GM11168 (cell line): ENCODE measurements around the gene SPTY2D1.
"Not testable (repeated sequence)": the region's sequence is repeated elsewhere in the genome, so short reads cannot be mapped to it uniquely, and the experiment has no call there.

Experiments
- in situ Hi-C: fragments of 300-500 bp; cut with MboI; formaldehyde crosslinking; loops from one replicate; pipeline ENCODE4 v1.12.0; 2022; ENCODE audit warnings: low sequenced_read_pairs; ENCODE audit not compliant: unreplicated experiment

SPTY2D1 gene

DNA sequence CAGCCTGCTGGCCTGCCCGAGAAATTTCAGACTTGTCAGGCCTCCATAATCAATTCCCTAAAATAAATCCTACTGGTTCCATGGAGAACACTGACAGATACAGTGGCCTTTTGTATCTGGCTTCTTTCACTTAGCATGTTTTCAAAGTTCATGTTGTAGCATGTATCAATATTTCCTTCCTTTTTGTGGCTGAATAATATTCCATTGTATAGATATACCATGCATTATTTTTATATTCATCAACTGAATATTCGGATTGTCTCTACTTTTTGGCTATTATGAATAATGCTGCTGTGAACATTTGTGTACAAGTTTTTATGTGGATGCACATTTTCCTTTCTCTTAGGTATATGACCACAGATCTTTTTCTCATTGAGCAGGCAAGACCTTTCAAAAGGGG, 10.4 kb downstream of the SPTY2D1 start:
- in situ Hi-C loops: no loop called here

DNA sequence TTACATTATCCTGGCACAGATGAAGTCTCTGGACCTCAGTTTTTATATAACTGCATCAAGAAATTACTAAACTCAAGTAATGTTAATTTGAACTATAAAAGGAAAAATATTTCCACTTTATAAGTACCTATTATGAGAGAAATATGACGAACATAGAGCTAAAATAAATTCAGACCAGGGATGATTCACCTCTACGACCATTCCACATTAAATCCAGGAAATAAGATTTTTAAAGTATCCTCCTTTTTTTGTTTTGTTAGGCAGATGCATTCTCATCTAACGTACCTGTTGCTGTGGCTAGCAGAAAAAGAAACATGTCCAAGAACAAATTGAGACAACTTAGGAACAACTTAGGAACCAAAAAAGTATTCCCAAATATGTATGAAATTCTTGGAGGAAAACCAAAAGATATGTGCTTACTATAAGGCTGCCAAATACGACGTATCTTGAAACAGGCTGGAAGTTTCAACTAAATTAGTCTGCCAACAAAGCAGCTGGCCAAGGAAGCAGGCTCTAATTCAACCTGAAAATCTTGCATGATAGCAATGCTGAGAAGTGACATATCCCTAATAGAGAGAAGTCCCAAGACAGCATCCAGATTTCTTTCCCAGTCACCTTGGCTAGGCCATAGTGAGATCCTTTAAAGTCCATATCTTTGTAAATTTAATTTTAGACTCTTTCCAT, 15.7 kb downstream of the SPTY2D1 start:
- in situ Hi-C loops: no loop called here

DNA sequence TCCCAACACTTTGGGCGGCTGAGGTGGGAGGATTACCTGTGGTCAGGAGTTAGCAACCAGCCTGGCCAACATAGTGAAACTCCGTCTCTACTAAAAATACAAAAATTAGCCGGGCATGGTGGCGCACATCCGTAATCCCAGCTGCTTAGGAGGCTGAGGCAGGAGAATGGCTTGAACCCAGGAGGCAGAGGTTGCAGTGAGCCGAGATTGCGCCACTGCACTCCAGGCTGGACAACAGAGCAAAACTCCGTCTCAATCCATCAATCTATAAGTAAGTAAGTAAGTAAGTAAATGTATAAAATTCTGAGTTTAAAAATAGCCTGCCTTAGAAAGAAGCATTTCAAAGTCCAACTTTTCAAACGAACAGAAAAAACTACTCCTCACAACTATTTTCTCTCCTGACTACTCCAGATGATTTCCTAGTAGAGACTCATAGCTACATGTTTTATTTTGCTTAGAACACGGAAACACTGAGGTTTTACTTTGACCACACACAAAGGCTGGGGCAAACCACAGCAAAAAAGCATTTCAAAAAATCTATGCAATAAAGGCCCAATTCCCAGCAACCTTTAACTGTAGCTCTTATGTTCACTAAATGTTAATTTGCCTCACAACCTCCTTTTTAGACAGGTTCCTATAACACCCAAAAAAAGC, 16.3 kb downstream of the SPTY2D1 start:
- in situ Hi-C loops: no loop called here

DNA sequence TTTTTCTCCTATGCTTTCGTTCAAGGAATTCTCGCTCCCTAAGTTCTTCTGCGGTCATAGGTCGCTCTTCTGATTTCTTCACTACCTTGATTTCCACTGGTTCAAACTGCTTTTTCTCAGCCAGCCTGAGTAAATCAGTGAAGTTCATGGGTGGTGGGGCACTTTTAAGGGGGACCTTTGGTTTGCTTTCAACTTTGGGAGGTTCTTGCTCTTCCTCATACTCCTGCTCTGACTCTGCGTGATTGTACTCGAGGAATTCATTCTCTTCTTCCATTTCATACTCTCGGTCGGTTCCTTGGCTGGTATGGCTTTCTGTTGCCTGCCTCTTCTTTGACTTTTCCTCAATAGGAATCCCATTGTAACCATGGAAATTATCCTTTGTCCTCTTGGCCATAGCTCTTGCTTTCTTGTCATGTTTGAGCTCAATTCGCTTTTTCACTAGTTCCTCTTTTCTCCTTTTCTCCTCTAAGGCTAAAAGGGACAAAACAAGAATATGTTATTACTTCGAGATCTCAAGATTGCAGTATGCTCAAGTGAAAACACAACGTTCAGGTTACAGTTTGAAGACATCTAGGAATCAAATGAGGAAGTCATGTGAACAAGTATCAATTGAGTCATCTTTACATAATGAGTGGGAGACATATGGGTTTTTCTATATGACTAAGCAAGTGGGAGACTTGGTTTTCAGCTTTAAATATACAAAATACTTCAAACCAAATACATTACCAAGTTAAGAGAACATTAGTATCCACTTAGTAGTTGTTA, 18.3 kb downstream of the SPTY2D1 start:
- in situ Hi-C loops: no loop called here

DNA sequence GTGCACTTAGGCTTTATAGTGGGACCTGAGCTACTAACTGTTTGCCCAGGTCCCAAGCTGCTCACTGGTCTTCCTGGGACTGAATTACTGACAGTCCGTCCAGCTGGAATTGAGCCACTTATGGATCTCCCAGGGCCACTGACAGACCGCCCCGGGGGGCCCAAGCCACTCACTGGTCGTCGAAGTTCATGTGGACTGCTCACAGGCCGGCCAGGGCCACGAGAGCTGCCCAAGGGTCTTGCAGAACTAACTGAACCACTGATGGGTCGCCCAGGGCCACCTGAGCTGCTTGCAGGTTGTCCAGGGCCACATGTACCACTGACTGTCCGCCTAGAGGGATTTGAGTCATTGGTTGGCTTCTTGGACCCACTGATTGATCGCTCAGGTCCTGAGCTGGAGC, 19.5 kb downstream of the SPTY2D1 start:
- in situ Hi-C loops: no loop called here

DNA sequence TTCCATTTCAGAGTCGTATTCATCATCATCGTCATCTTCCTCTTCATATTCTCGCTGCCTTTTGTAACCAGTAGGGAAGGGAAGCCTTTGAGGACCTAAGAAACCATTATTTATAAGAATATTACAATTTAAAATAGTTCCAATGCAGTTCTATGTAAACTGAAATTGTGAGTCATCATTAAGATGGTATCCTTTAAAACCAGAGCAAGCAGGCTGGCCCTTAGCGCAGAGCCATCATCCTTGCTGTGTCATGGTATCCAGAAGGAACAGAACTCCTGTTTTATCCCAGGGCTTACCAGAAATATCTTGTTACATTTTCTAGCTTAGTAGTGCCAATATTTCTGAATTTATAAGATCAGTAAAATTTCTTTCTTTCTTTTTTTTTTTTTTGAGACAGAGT, 21.7 kb downstream of the SPTY2D1 start:
- in situ Hi-C loops: no loop called here

DNA sequence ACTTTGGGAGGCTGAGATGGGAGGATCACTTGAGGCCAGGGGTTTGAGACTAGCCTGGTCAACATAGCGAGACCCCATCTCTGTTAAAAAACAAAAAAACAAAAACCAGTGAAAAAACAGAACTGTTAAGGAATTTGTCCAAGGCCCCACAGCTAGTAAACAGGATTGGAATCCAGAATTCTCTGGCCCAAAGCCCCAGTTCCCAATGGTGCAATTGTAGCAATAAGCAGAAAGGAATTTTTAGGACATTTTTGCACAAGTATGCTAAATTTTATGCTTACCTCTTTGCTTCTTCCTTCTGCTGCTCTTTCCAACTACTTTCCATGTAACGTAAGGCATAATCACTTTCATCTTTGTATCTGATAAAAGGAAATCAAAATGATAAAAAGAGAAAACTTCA, 22.9 kb downstream of the SPTY2D1 start:
- in situ Hi-C loops: no loop called here

DNA sequence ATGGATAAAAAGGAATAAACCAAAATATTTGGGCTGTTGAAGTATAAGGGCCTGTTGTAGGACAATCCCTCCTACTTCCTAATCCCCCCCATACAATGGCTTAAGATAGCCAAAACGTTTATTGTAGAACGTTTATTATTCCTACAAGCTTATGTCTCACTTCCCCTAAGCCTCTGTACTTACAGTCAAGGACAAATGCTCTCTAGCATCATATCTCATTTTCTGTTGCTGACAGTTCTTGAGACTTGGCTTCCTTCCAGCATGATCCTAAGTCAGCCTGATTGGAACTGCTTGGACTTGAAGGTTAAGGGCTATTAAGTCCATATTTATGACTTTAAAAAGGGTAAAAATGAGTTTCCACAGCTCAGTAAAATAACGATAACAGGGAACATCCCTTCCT, 25.8 kb downstream of the SPTY2D1 start:
- in situ Hi-C loops: no loop called here

DNA sequence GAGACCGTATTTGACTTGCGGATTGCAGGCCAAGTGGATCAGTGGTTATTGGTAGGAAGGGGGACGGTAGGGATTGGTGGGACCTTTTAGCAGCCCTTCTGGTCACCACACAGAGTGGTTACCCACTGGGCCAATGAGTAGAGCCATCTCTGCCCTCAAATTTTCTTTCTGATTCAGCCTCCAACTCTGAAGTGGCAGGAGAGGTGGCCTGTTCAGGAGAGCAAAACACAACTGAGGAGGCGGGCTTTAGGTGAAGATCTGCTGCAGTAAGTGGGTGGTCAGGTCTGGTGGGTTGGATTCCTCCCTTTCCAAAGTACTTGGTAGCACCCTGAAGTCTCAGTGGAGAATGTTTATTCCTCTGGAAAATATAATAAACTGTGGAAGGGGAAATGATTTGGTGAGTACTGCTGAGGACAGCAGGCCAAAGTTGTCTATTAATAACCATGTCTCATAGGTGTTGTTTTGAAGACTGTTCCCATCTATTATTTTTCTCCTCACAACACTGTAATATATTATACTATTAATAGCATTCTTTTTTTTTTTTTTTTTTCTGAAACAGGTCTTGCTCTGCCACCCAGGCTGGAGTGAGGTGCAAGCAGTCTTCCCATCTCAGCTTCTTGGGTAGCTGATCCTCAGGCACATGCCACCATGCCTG, 33.1 kb downstream of the SPTY2D1 start:
- in situ Hi-C loops: no loop called here

DNA sequence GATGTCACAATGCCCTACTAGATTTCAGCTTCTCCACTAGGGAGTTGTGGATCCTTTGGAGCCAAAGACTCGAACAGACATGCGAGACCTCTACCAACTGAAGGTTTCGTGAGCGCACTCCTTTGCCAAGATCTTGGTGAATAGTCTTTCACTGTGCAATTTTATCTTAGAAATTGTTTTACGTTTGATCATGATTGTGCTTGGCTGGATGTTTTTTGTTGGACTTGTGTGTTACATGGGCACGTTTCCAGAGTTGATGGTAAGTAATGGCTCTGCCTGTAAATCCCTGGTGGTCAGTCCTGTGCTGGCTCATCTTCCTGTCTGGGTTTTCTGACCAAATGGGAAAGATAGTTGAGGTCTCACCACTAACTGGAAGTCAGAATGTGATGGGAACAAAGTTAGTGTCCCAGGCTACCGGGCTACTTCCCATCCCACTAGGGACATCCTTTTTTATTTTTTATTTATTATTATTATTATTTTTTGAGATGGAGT, 34.4 kb downstream of the SPTY2D1 start, which contains the start of gene MISFA:
Gene MISFA (plus strand): TSS at position 51 of the 492 bp plus-strand sequence. CDS start 140 bp downstream, at position 191.
- in situ Hi-C loops: no loop called here

DNA sequence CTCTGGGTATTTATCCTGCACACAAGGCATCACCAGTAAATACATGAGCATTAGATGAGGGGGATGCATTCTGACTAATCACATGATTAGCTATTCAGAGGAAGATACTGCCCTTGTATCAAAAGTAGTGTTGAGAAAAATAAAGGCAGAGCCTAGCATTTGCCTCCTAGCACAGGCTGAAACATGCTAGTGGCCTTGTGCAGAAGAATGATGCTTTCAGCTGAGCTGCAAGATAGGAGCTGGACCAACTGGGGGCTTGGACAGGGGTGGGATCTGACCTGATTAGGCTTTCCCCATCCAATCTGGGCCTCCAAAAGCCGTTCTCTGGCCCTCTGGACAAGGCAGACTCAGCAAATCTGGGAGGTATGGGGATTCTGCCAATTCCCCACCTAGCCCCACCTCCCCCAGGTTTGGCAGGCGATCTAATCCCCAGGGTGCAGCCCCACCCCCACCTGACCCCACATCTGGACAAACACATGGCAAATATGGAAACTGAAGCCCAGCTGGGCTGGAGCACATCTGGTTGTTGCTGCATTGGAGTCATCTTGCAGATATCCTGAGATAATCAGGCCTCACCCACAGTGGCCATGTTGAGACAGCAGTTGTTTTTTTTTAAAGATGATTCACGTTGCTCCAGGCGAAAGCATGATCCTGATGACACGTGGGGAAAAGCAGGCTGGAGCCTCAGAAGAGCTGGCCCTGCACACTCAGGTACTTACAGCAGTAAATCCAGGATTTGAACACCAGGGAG, 39.0 kb downstream of the SPTY2D1 start:
- in situ Hi-C loops: no loop called here

DNA sequence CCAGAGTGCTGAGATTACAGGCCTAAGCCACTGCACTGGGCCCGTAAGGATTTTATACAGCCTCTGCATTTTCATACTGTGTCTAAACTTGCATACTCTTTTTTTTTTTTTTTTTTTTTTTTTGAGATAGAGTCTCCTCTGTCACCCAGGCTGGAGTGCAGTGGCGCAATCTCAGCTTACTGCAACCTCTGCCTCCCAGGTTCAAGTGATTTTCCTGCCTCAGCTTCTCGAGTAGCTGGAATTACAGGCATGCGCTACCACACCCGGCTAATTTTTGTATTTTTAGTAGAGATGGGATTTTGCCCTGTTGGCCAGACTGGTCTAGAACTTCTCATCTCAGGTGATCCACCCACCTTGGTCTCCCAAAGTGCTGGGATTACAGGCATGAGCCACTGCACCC, 40.1 kb downstream of the SPTY2D1 start:
- in situ Hi-C loops: not testable (repeated sequence)

DNA sequence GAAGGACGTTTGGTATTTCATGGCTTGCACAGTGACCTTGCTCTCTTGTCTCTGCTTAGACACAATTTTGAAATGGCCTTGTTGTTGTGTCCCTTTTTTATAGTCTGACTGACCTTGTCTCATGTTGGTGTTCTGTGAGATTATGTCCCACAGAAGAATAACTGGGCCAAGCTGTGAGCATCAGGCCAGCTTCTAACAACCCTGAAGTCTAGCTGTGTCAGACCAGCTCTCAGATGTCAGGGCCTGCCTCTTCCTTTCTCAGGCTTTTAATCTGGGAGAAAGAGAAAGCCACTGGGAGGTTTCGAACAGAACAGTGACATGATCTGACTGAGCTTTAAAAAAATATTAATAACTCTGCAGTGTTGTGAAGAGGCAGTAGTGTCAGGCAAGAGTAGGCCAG, 43.6 kb downstream of the SPTY2D1 start:
- in situ Hi-C loops: no loop called here

DNA sequence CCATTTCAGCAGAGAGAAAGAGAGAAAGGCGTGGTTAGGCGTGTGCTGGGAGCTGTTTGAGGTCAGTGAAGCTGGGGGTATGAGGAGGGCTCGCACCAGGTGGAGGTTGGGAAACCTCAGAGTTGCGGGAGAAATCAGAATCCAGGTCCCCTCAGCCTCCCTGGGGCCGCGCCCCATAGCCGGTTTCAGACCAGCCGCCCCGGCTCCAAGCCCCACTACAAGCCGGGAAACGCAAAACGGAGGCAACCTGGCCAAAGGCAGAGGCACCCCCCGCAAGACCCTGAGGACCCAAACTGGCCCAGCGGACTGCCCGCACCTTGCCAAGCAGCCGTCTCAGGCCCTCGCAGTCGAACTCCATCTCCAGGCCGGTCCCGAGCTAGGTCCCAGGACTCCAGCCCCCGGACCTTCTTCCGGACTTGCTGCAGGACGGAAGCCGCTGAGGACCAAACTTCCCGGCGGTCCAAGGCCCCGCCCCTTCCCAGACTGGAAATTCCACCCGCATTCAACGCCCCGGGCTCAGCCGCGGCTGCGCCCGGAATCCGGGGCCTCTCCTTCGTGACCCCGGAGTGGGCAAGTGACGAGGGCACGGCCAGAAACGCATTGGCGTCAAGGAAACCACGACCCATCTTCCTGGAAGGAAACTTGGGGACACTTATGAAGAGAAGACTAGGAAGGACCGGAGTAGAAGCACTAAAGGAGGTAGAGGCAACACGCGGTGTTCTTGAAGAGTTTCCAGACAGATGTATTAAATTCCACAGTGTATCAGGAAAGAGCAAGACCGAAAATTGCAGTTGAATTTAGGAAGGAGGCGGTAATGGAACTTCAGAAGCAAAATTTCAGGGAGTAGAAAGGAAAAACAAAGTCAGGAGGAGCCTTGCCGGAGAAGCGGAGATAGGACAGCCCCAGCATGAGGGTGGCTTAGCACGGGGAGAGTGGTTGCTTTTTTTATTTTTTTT, 45.6 kb downstream of the SPTY2D1 start, which contains the start of gene UEVLD:
Gene UEVLD (minus strand): TSS at position 438 of the 956 bp plus-strand sequence. CDS start 80 bp downstream, at position 358.
- in situ Hi-C loops: no loop called here

DNA sequence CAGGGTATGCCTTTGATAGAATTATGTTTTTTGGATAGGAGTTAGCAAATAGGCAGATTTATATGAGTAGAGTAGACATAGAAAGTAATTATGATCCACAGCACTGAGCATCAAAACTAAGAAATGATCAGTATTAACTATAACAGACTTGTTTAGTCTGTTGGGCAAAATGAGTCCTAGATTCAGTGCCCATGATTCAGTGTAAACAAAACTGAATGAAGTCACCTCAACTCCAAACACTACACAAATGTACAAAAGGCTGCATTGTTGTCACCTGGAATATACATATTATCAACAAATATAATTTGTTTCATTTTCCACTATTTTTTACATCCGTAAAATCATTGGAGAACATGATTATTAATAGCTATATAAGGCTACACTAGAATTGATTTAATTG, 52.3 kb downstream of the SPTY2D1 start:
- in situ Hi-C loops: no loop called here

DNA sequence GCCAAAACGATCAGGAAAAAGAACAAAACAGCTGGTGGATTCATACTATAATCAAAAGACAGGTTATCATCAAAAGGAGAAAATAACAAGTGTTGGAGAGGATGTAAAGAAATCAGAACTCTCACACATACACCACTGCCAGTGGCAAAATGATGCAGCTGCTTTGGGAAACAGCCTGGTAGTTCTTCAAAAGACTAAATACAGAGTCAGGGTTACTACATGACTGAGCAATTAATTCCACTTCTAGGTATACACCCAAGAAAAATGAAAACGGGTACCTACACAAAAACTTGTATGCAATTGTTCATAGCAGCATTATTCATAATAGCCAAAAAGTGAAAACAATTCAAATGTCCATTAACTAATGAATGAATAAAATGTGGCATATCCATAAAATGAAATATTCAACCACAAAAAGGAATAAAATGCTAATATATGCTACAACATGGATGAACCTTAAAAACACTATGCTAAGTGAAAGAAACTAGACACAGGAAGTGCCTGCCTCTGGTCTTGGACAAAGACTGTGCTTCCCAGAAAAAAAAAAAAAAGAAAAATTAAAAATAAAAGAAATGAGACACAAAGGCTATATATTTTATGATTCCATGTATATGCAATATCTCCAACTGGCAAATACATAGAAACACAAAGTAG, 53.9 kb downstream of the SPTY2D1 start:
- in situ Hi-C loops: no loop called here

DNA sequence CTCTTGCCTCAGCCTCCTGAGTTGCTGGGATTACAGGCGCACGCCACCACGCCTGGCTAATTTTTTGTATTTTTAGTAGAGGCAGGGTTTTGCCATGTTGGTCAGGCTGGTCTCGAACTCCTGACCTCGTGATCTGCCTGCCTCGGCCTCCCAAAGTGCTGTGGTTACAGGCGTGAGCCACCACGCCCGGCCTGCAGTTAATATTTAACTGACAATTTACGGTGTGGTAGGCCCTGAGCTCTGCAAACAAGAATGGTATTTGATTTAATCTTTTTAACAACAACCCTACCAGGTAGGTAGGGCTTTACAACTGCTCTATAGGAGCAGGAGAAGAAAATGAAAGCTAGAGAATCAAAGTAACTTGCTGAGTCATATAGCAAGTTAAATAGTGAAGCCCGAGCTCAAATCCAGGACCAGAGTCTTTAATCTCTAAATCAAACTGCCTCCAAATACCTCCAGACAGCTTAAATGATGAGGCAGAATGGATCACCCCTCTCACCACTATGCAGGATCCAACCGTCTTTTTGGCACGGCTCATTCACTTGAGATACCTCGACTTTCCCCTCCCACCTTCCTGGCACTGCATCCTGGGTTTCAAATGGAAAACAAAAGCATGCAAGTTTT, 55.1 kb downstream of the SPTY2D1 start:
- in situ Hi-C loops: no loop called here

DNA sequence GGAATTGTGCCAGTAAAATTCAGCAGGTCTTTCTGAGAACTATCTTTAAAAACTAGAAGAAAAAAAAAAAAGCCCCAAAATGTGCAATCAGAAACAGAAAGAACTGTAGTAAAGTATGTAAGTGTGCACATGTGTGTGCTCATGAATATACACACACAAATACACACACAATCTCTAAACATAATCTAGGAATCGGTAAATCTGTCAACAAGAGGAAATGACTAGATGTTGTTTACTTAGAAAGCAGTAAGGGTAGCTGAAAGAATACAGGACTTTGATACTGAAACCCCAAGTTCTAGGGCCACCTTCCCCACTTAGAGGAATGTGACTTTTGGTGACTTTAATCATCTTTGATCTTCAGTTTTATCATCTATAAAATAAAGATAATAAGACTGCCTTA, 58.8 kb downstream of the SPTY2D1 start:
- in situ Hi-C loops: no loop called here
